GM12865 (cell line): ENCODE data around the gene FGA.

Source experiments
- DNase-seq: peaks from one replicate; pipeline ENCODE4 v3.0.0; 2010; ENCODE audit warnings: low read depth
- H3K4me3 ChIP-seq: 2 replicates; pipeline ENCODE4 v1.5.1; 2011; ENCODE audit warnings: mild to moderate bottlenecking, low read depth, low read length, control low read depth
- TF ChIP-seq, protein P1 (sequence below): IDR thresholded peaks from 2 replicates; pipeline ENCODE4 v1.5.1; 2011; ENCODE audit warnings: low read length, control low read depth, low read depth, inconsistent platforms; ENCODE audit not compliant: insufficient read depth; ENCODE audit errors: missing control alignments

The FGA gene

GRCh38 chr4:154566639-154567204, 23.8 kb downstream of the FGA start:
- no peak for DNase-seq
- TF ChIP-seq, protein P1, sequence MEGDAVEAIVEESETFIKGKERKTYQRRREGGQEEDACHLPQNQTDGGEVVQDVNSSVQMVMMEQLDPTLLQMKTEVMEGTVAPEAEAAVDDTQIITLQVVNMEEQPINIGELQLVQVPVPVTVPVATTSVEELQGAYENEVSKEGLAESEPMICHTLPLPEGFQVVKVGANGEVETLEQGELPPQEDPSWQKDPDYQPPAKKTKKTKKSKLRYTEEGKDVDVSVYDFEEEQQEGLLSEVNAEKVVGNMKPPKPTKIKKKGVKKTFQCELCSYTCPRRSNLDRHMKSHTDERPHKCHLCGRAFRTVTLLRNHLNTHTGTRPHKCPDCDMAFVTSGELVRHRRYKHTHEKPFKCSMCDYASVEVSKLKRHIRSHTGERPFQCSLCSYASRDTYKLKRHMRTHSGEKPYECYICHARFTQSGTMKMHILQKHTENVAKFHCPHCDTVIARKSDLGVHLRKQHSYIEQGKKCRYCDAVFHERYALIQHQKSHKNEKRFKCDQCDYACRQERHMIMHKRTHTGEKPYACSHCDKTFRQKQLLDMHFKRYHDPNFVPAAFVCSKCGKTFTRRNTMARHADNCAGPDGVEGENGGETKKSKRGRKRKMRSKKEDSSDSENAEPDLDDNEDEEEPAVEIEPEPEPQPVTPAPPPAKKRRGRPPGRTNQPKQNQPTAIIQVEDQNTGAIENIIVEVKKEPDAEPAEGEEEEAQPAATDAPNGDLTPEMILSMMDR = no peak

DNA sequence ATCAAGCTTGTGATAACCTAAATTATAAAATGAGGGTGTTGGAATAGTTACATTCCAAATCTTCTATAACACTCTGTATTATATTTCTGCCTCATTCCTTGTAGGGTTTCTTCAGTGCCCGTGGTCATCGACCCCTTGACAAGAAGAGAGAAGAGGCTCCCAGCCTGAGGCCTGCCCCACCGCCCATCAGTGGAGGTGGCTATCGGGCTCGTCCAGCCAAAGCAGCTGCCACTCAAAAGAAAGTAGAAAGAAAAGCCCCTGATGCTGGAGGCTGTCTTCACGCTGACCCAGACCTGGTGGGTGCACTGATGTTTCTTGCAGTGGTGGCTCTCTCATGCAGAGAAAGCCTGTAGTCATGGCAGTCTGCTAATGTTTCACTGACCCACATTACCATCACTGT, 24.8 kb downstream of the FGA start:
- TF ChIP-seq, protein P1 = no peak
- no peak for DNase-seq

More at GRCh38 chr4:154566639-154567204, 23.8 kb downstream of the FGA start:
- no peak overlapping the region for H3K4me3 ChIP-seq

DNA sequence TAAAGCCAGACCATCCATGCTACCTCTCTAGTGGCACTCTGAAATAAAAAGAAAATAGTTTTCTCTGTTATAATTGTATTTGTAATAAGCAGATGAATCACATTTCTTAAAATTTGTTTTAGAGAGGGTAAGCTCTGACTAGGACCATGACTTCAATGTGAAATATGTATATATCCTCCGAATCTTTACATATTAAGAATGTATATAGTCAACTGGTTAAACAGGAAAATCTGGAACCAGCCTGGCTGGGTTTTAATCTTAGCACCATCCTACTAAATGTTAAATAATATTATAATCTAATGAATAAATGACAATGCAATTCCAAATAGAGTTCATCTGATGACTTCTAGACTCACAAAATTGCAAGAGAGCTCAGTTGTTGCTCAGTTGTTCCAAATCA, 26.2 kb downstream of the FGA start:
- DNase-seq = no peak
- TF ChIP-seq, protein P1 = no peak
- H3K4me3 ChIP-seq = no peak overlapping the region

More for the DNA sequence above, 24.8 kb downstream of the FGA start:
- H3K4me3 ChIP-seq = no peak overlapping the region

- no peak within 1 kb of the TSS for H3K4me3 ChIP-seq
- no peak for DNase-seq
- TF ChIP-seq, protein P1 = no peak
Observed at GRCh38 chr4:154562697-154563254, 27.8 kb downstream of the FGA start, which contains the start of gene FGB. TSS of gene FGB (plus strand) at chr4:154563011. CDS start at chr4:154563019, 8 bp downstream.

GRCh38 chr4:154560824-154561231, 29.7 kb downstream of the FGA start:
- no peak for DNase-seq
- TF ChIP-seq, protein P1 = no peak
- no peak overlapping the region for H3K4me3 ChIP-seq

GRCh38 chr4:154560419-154560801, 30.1 kb downstream of the FGA start:
- TF ChIP-seq, protein P1 = no peak
- H3K4me3 ChIP-seq = no peak overlapping the region

More at GRCh38 chr4:154560419-154560801, 30.1 kb downstream of the FGA start:
- DNase-seq = no peak
